Neuronal stem cell (in vitro differentiated cells): Measurements from ENCODE around the gene CDK18.
"Not testable (repeated sequence)": the region's sequence is repeated elsewhere in the genome, so short reads cannot be mapped to it uniquely, and the experiment has no call there.

ENCODE experiments used
- DNase-seq: peaks from one replicate; pipeline ENCODE4 v3.0.0-alpha.2; 2013; ENCODE audit warnings: low spot score
- H2AFZ ChIP-seq: one replicate; pipeline ENCODE4 v1.6.1; 2013; ENCODE audit warnings: mild to moderate bottlenecking, low read length, inconsistent platforms
- H2AK5ac ChIP-seq: 2 replicates; pipeline ENCODE4 v1.6.1; 2013; ENCODE audit warnings: low read depth, mild to moderate bottlenecking, inconsistent platforms, low read length, moderate library complexity, mixed read lengths
- H2BK120ac ChIP-seq: 2 replicates; pipeline ENCODE4 v1.6.1; 2013; ENCODE audit warnings: low read depth, mild to moderate bottlenecking, inconsistent platforms, low read length, moderate library complexity, mixed read lengths
- H2BK12ac ChIP-seq: one replicate; pipeline ENCODE4 v1.6.1; 2013; ENCODE audit warnings: low read length, inconsistent platforms
- H2BK15ac ChIP-seq: 2 replicates; pipeline ENCODE4 v1.6.1; 2013; ENCODE audit warnings: mild to moderate bottlenecking, low read length, inconsistent platforms, mixed read lengths
- H2BK5ac ChIP-seq: one replicate; pipeline ENCODE4 v1.6.1; 2013; ENCODE audit warnings: inconsistent platforms, mild to moderate bottlenecking, low read length, moderate library complexity
- H3K14ac ChIP-seq: one replicate; pipeline ENCODE4 v1.6.1; 2013; ENCODE audit warnings: low read length, inconsistent platforms
- H3K18ac ChIP-seq: 2 replicates; pipeline ENCODE4 v1.6.1; 2013; ENCODE audit warnings: low read length, inconsistent platforms
- H3K23ac ChIP-seq: 2 replicates; pipeline ENCODE4 v1.6.1; 2013; ENCODE audit warnings: low read depth, mild to moderate bottlenecking, mixed read lengths, low read length, inconsistent platforms; ENCODE audit not compliant: poor library complexity
- H3K27ac ChIP-seq: replicated peaks from 3 replicates; pipeline ENCODE4 v1.5.1; 2013; ENCODE audit warnings: low read length, inconsistent platforms
- H3K27me3 ChIP-seq, 3 experiments: 2 replicates each; pipeline ENCODE4 v1.6.1; 2013; ENCODE audit warnings: low read length in 3 of 3, mild to moderate bottlenecking in 2 of 3, inconsistent platforms in 1 of 3, low read depth in 1 of 3, mixed read lengths in 1 of 3, moderate library complexity in 1 of 3; ENCODE audit not compliant: control insufficient read depth in 3 of 3, insufficient read depth in 3 of 3
- H3K36me3 ChIP-seq, 2 donors: replicated peaks in 1 of 2; 2 replicates each; pipeline ENCODE4 v1.6.1; 2013; ENCODE audit warnings: low read length in 2 of 2; ENCODE audit not compliant: control insufficient read depth in 2 of 2, insufficient read depth in 2 of 2
- H3K4ac ChIP-seq: 2 replicates; pipeline ENCODE4 v1.6.1; 2013; ENCODE audit warnings: inconsistent platforms, mild to moderate bottlenecking, low read length, moderate library complexity
- H3K4me1 ChIP-seq, 2 donors: 1 replicate in 1 of 2; 2 replicates in 1 of 2; pipeline ENCODE4 v1.6.1; 2013; ENCODE audit warnings: low read length in 2 of 2, low read depth in 1 of 2; ENCODE audit not compliant: control insufficient read depth in 2 of 2, insufficient read depth in 1 of 2
- H3K4me2 ChIP-seq: one replicate; pipeline ENCODE4 v1.6.1; 2013; ENCODE audit warnings: mild to moderate bottlenecking, low read length, inconsistent platforms; ENCODE audit not compliant: insufficient read depth, poor library complexity, severe bottlenecking
- H3K4me3 ChIP-seq, 2 donors: 2 replicates each; pipeline ENCODE4 v1.5.1; 2013; ENCODE audit warnings: low read length in 2 of 2, mild to moderate bottlenecking in 2 of 2, inconsistent platforms in 1 of 2, moderate library complexity in 1 of 2
- H3K79me1 ChIP-seq: one replicate; pipeline ENCODE4 v1.6.1; 2013; ENCODE audit warnings: low read depth, mild to moderate bottlenecking, inconsistent platforms, low read length, moderate library complexity
- H3K9ac ChIP-seq: one replicate; pipeline ENCODE4 v1.6.1; 2013; ENCODE audit warnings: mild to moderate bottlenecking, low read depth, low read length, inconsistent platforms; ENCODE audit not compliant: poor library complexity
- H3K9me3 ChIP-seq, 2 donors: replicated peaks in 1 of 2; 2 replicates each; pipeline versions ENCODE3 to v1.6.1; 2013; ENCODE audit warnings: low read length in 2 of 2, mild to moderate bottlenecking in 2 of 2, inconsistent platforms in 1 of 2, low read depth in 1 of 2, mixed read lengths in 1 of 2, moderate library complexity in 1 of 2; ENCODE audit not compliant: control insufficient read depth in 2 of 2, insufficient read depth in 1 of 2
- H4K8ac ChIP-seq: one replicate; pipeline ENCODE4 v1.6.1; 2013; ENCODE audit warnings: low read depth, mild to moderate bottlenecking, inconsistent platforms, low read length, moderate library complexity
- H4K91ac ChIP-seq: one replicate; pipeline ENCODE4 v1.6.1; 2013; ENCODE audit warnings: low read length, low read depth, mild to moderate bottlenecking, inconsistent platforms; ENCODE audit not compliant: poor library complexity
- WGBS, 2 donors: extraction: QIAGEN DNeasy Blood & Tissue Kit; methylation state at CpG; one replicate each; pipeline ENCODE4 v1.1.7; 2013; ENCODE audit warnings: missing lambda C conversion rate in 2 of 2, mixed read lengths in 1 of 2; ENCODE audit not compliant: insufficient read length in 2 of 2, insufficient replicate concordance in 1 of 2; ENCODE audit errors: extremely low coverage in 2 of 2; 5-methylcytosine and 5-hydroxymethylcytosine counted together

CDK18 gene

DNA sequence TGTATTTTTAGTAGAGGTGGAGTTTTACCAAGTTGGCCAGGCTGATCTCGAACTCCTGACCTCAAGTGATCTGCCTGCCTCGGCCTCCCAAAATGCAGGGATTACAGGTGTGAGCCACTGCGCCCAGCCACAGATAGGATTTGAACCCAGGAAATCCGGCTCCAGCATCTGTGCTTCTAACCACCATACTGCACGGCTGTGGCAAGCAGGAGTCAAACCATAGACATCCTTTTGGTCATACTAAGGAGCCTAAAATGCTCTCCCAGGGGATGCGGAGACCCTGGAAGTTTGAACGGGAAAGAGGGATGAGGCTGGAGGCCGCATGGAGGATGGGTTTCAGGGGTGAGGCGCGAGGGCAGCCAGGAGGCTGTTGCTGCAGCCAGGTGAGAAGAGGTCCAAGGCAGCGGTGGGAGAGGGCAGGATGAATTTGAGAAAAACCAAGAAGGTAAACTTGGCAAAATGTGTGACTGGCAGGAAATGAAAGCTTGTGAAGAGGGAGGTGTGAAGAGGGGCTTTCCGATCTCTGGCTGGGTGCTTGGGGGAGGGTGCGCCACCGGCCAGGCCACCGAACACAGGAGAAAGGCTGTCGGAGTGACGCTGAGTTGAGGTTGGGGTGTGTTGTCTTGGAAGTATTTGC, 24.0 kb upstream of the CDK18 start:
- peak overlapping the region; percentile 96 for H2BK15ac ChIP-seq
- peaks cover 0 to 36% (median 0%) of the 10 kb centered on the region in 3 experiments for H3K27me3 ChIP-seq
- peaks cover 2% of the 10 kb centered on the region for H3K79me1 ChIP-seq
- no peak for DNase-seq
- peak overlapping the region; percentile 69 for H2BK5ac ChIP-seq
- no peak overlapping the region for H3K9ac ChIP-seq
- H2BK120ac ChIP-seq, result no peak overlapping the region
- H3K23ac ChIP-seq, result no peak overlapping the region
- no peak overlapping the region for H2AFZ ChIP-seq
- H3K4me1 ChIP-seq, result peaks cover 0 to 23% of the 10 kb centered on the region in 2 donors
- no peak overlapping the region for H3K4me2 ChIP-seq
- no peak overlapping the region for H3K4ac ChIP-seq
- WGBS, 2 donors, result no CpG with 5 or more reads among the region's 17 CpGs
- peak overlapping the region; percentile 20 for H3K18ac ChIP-seq
- no peaks in the 10 kb centered on the region for H3K9me3 ChIP-seq
- H2AK5ac ChIP-seq, result peak overlapping the region; percentile 40
- no peak overlapping the region for H3K4me3 ChIP-seq
- peak overlapping the region; percentile 33 for H4K91ac ChIP-seq
- peaks cover 0 to 2% of the 10 kb centered on the region in 2 donors for H3K36me3 ChIP-seq
- no peak overlapping the region for H3K27ac ChIP-seq
- H3K14ac ChIP-seq, result no peak overlapping the region
- no peak overlapping the region for H2BK12ac ChIP-seq
- H4K8ac ChIP-seq, result no peak overlapping the region

DNA sequence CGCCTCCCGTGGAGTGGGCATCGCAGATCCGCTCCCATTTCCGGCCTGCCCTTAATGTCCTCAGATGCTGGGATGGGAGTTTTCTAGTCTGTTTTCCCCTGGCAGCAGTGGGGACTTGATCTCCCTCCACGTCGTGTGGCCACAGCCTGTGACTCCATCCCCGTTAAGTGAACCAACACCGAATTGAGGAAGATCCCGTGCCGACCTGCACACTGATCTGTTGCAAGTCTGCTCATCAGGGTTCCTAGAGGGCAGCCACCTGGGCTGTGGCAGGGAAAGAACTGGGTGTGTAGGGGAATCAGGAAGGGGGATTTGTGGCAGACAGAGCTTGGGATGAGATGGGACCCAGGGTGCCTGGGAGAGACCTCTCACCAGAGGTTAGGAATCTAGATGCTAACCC, 23.3 kb upstream of the CDK18 start:
- Histone ChIP-seq H3K27ac (no peak overlapping the region), H2BK12ac (peak overlapping the region; percentile 91), H3K9me3 (no peaks in the 10 kb centered on the region), H3K36me3 (peaks cover 0 to 2% of the 10 kb centered on the region in 2 donors), H3K14ac (no peak overlapping the region), H3K23ac (no peak overlapping the region), H3K27me3 (peaks cover 0 to 41% (median 0%) of the 10 kb centered on the region in 3 experiments), H3K4me3 (peak overlapping the region in 1 of 2 donors; percentile 0), H2BK120ac (no peak overlapping the region), H2BK15ac (peak overlapping the region; percentile 96), H4K91ac (no peak overlapping the region), H2AFZ (no peak overlapping the region), H3K4me1 (peaks cover 0 to 23% of the 10 kb centered on the region in 2 donors), H2BK5ac (peak overlapping the region; percentile 69), H2AK5ac (peak overlapping the region; percentile 40), H3K79me1 (peaks cover 2% of the 10 kb centered on the region), H4K8ac (no peak overlapping the region), H3K18ac (peak overlapping the region; percentile 1), H3K4me2 (no peak overlapping the region), H3K9ac (no peak overlapping the region), H3K4ac (no peak overlapping the region)
- WGBS, 2 donors, result no CpG with 5 or more reads among the region's 11 CpGs
- no peak for DNase-seq

GRCh38 chr1:205481629-205482151, 22.8 kb upstream of the CDK18 start:
- H2BK15ac ChIP-seq, result peak overlapping the region; percentile 8
- peak overlapping the region in 1 of 2 donors; percentile 0 for H3K4me3 ChIP-seq
- H3K18ac ChIP-seq, result peak overlapping the region; percentile 22
- H3K4me1 ChIP-seq, result peaks cover 0 to 23% of the 10 kb centered on the region in 2 donors
- H2BK12ac ChIP-seq, result no peak overlapping the region
- no peak overlapping the region for H3K27ac ChIP-seq
- no CpG with 5 or more reads among the region's 15 CpGs for WGBS, 2 donors
- no peak overlapping the region for H3K14ac ChIP-seq
- H2AK5ac ChIP-seq, result peak overlapping the region; percentile 42
- H2AFZ ChIP-seq, result no peak overlapping the region
- no peak overlapping the region for H3K4ac ChIP-seq
- H3K27me3 ChIP-seq, result peaks cover 0 to 41% (median 0%) of the 10 kb centered on the region in 3 experiments
- no peak overlapping the region for H2BK120ac ChIP-seq
- H4K8ac ChIP-seq, result no peak overlapping the region
- peak overlapping the region; percentile 69 for H2BK5ac ChIP-seq
- H3K23ac ChIP-seq, result no peak overlapping the region
- H3K4me2 ChIP-seq, result no peak overlapping the region
- H3K79me1 ChIP-seq, result peaks cover 1% of the 10 kb centered on the region
- no peaks in the 10 kb centered on the region for H3K9me3 ChIP-seq
- no peak overlapping the region for H4K91ac ChIP-seq
- H3K36me3 ChIP-seq, result peaks cover 0 to 1% of the 10 kb centered on the region in 2 donors
- H3K9ac ChIP-seq, result no peak overlapping the region
- DNase-seq, result no peak

- not testable (repeated sequence) for H3K9ac ChIP-seq, H2AFZ ChIP-seq, H2AK5ac ChIP-seq, H3K79me1 ChIP-seq, H3K36me3 ChIP-seq, H3K4me2 ChIP-seq, H3K14ac ChIP-seq, H3K9me3 ChIP-seq, H3K4me3 ChIP-seq, H2BK15ac ChIP-seq, H3K23ac ChIP-seq, H3K4ac ChIP-seq, H4K91ac ChIP-seq, DNase-seq, H4K8ac ChIP-seq, H3K18ac ChIP-seq, H3K27ac ChIP-seq, H2BK120ac ChIP-seq, H2BK5ac ChIP-seq, H2BK12ac ChIP-seq
- Histone ChIP-seq H3K4me1 (peaks cover 0 to 19% of the 10 kb centered on the region in 2 donors), H3K27me3 (peaks cover 0 to 41% (median 0%) of the 10 kb centered on the region in 3 experiments)
- no CpG with 5 or more reads among the region's 11 CpGs for WGBS, 2 donors
Observed at GRCh38 chr1:205482587-205482986, 21.9 kb upstream of the CDK18 start.
